Measurements from ENCODE around the gene CES2. TPM values are rescaled to one million over a fixed set of nuclear protein-coding genes. Genes with fewer than 3 reads are reported as not detected.

CES2 gene
- total and polyA plus RNA-seq, 10 of the 15 experiments (the other 5 are each of a cell fraction or from before 2014, with no cell fraction given), result 1.6 to 33.7 (median 21.0) TPM

- H3K4me1 ChIP-seq (ENCODE audit: control insufficient read depth, insufficient read depth, low read length), result peaks cover 7% of the 10 kb centered on the region
- BruUV-seq (replicated peaks), result no TSS peak
- H3K4me2 ChIP-seq (ENCODE audit: control insufficient read depth, insufficient read depth), result no peak overlapping the region
- ChIA-PET CTCF (interaction anchor here (2.1 kb wide), 1 partner anchor 42 kb away, joined by 6 read pairs; no protein-coding TSS in a partner anchor), POLR2A (interaction anchor here (0.7 kb wide), 1 partner anchor 9 kb away, joined by 3 read pairs; no protein-coding TSS in a partner anchor), RAD21 (ENCODE audit: unreplicated experiment) (no interaction called here), SMC1A (ENCODE audit: uncharacterized antibody, unreplicated experiment) (no interaction called here)
- H3K27me3 ChIP-seq (replicated peaks in 1 of 2; ENCODE audit: control insufficient read depth in 2 of 2, insufficient read depth in 2 of 2, low read length in 1 of 2), result no peaks in the 10 kb centered on the region
- H3K36me3 ChIP-seq (ENCODE audit: control insufficient read depth in 2 of 2, insufficient read depth in 2 of 2, low read length in 1 of 2), result peaks cover 2 to 3% of the 10 kb centered on the region in 2 experiments
- WGBS (ENCODE audit: insufficient coverage, insufficient replicate concordance, low lambda C conversion rate, missing lambda C conversion rate), result 57% methylated on average over 4 of the region's 4 CpGs
- H3K9me3 ChIP-seq (replicated peaks; ENCODE audit: control insufficient read depth, insufficient read depth, low read length), result no peaks in the 10 kb centered on the region
- in situ Hi-C loops (cut with MboI), result loop anchor here (10.0 kb wide), 1 partner anchor 58 kb away; no protein-coding TSS in a partner anchor
- no peak for FAIRE-seq
- no peak for TF ChIP-seq WRNIP1 (IDR thresholded peaks at IDR 0.05; ENCODE audit: borderline replicate concordance, low read depth, low read length)
- no peak for TF ChIP-seq ETV6 (conservative IDR thresholded peaks at IDR 0.05 in 1 of 2, IDR thresholded peaks at IDR 0.05 in 1 of 2; ENCODE audit: borderline replicate concordance in 1 of 2, low read depth in 1 of 2)
- TF ChIP-seq JUND (IDR thresholded peaks at IDR 0.05; ENCODE audit: low read depth, low read length), result no peak
- TF ChIP-seq CTCF (IDR thresholded peaks at IDR 0.05 in 2 of 3, conservative IDR thresholded peaks at IDR 0.05 in 1 of 3; ENCODE audit: control insufficient read depth in 2 of 3, extremely low read depth in 1 of 3, insufficient read depth in 1 of 3, low read depth in 3 of 3, low read length in 3 of 3), result peak in 1 of 3 experiments; percentile 1; a peak in 1 of 6 replicates
- intact Hi-C loops (cut with micrococcal nuclease; ENCODE audit: unreplicated experiment), result no loop called here
- no peaks in the 10 kb centered on the region for H4K20me1 ChIP-seq (ENCODE audit: control insufficient read depth, insufficient read depth)
- H3K4me3 ChIP-seq, result no peak overlapping the region
- no peak for DNase-seq (ENCODE audit: low read depth, low spot score)
- no peak overlapping the region for H2AFZ ChIP-seq (ENCODE audit: control insufficient read depth, low read depth, low read length)
- H3K27ac ChIP-seq (ENCODE audit: control insufficient read depth, insufficient read depth), result no peak overlapping the region
- H3K79me2 ChIP-seq (ENCODE audit: control insufficient read depth, insufficient read depth, low read length), result peaks cover 33% of the 10 kb centered on the region
- no peak overlapping the region for H3K9ac ChIP-seq (ENCODE audit: control insufficient read depth, insufficient read depth, low read length)
- no peak for ATAC-seq
Observed at GRCh38 chr16:66936889-66937554, 1.7 kb downstream of the CES2 start.
